Activated naive CD4-positive, alpha-beta T cell treated with anti-CD3 and anti-CD28 coated beads for 36 hours (primary cell): ENCODE data around the gene PIP4K2A. TPM values are rescaled to one million over a fixed set of nuclear protein-coding genes. Genes with fewer than 3 reads are reported as not detected.
A peak's percentile ranks its signal among the peaks of the same experiment; 100 is the strongest.

Experiments used
- CTCF ChIA-PET: fragments of 350-600 bp; sonication (Branson Sonifier 250); formaldehyde crosslinking; loops from one replicate; lab custom pipeline; 2021; ENCODE audit warnings: antibody characterized with exemption; lab: Charles Lee
- DNase-seq: peaks from one replicate; pipeline ENCODE4 v3.0.0-alpha.2; 2020
- H3K27ac Mint-ChIP-seq: one replicate; pipeline ENCODE4 v1.8.0; 2021; ENCODE audit warnings: mild to moderate bottlenecking, mixed read lengths
- H3K27me3 Mint-ChIP-seq: one replicate; pipeline ENCODE4 v1.8.0; 2021; ENCODE audit warnings: low read depth, mixed read lengths
- H3K36me3 Mint-ChIP-seq: one replicate; pipeline ENCODE4 v1.8.0; 2021; ENCODE audit warnings: low read depth, mixed read lengths
- H3K4me1 Mint-ChIP-seq: one replicate; pipeline ENCODE4 v1.8.0; 2021; ENCODE audit warnings: low read depth, mixed read lengths
- H3K4me3 Mint-ChIP-seq: one replicate; pipeline ENCODE4 v1.8.0; 2021; ENCODE audit warnings: mild to moderate bottlenecking, moderate library complexity, mixed read lengths
- H3K9me3 Mint-ChIP-seq: one replicate; pipeline ENCODE4 v1.8.0; 2021; ENCODE audit warnings: mixed read lengths
- intact Hi-C: fragments of 100-400 bp; cut with micrococcal nuclease; formaldehyde crosslinking; loops from one replicate; pipeline ENCODE4 v1.15.1; 2023
- total RNA-seq, 2 experiments: library from RNA; stranded (reverse); gene quantifications; one replicate each; pipeline ENCODE4 v1.2.3, GENCODE V29; 2021

PIP4K2A gene
- total RNA-seq, 2 experiments from 2014 or later: 68.0 to 74.1 TPM

- H3K36me3 Mint-ChIP-seq: peaks cover 3% of the 10 kb centered on the region
- H3K4me3 Mint-ChIP-seq: peak overlapping the region; percentile 8
- intact Hi-C loops: no loop called here
- no peaks in the 10 kb centered on the region for H3K9me3 Mint-ChIP-seq
- no peak for DNase-seq
- peak overlapping the region; percentile 59 for H3K27ac Mint-ChIP-seq
- peaks cover 92% of the 10 kb centered on the region for H3K4me1 Mint-ChIP-seq
- H3K27me3 Mint-ChIP-seq: no peaks in the 10 kb centered on the region
- CTCF ChIA-PET: interaction anchor here (1.3 to 1.8 kb wide), 3 partner anchors 13 to 32 kb away, joined by 3 to 10 read pairs (median 4); no protein-coding TSS in a partner anchor
These were observed 90.1 kb downstream of the PIP4K2A start for GRCh38 chr10:22624287-22624738.

- Mint-ChIP-seq H3K27ac (peak overlapping the region; percentile 59), H3K9me3 (no peaks in the 10 kb centered on the region), H3K4me3 (no peak overlapping the region), H3K36me3 (peaks cover 3% of the 10 kb centered on the region), H3K4me1 (peaks cover 91% of the 10 kb centered on the region), H3K27me3 (no peaks in the 10 kb centered on the region)
- peak; percentile 42 for DNase-seq
- intact Hi-C loops: no loop called here
- CTCF ChIA-PET: interaction anchor here (0.6 to 1.8 kb wide), 6 partner anchors 12 to 111 kb away, joined by 3 to 10 read pairs (median 4); no protein-coding TSS in a partner anchor
These were observed 90.6 kb downstream of the PIP4K2A start for GRCh38 chr10:22623633-22624253.

GRCh38 chr10:22622242-22622806, 92.1 kb downstream of the PIP4K2A start:
- H3K4me3 Mint-ChIP-seq: no peak overlapping the region
- CTCF ChIA-PET: interaction anchor here (0.6 kb wide), 1 partner anchor 1271 kb away, joined by 4 read pairs; no protein-coding TSS in a partner anchor
- H3K27me3 Mint-ChIP-seq: no peaks in the 10 kb centered on the region
- H3K36me3 Mint-ChIP-seq: peaks cover 3% of the 10 kb centered on the region
- DNase-seq: no peak
- H3K9me3 Mint-ChIP-seq: no peaks in the 10 kb centered on the region
- peaks cover 92% of the 10 kb centered on the region for H3K4me1 Mint-ChIP-seq
- intact Hi-C loops: no loop called here
- no peak overlapping the region for H3K27ac Mint-ChIP-seq

- DNase-seq: no peak
- intact Hi-C loops: no loop called here
These were observed 92.7 kb downstream of the PIP4K2A start for GRCh38 chr10:22621726-22622125.

GRCh38 chr10:22620929-22621328, 93.4 kb downstream of the PIP4K2A start:
- intact Hi-C loops: loop anchor here (1.0 kb wide), 1 partner anchor 9 kb away; no protein-coding TSS in a partner anchor
- CTCF ChIA-PET: interaction anchor here (0.5 to 1.1 kb wide), 2 partner anchors 10 to 118 kb away, joined by 3 read pairs; no protein-coding TSS in a partner anchor
- no peak overlapping the region for H3K27ac Mint-ChIP-seq
- DNase-seq: no peak
- no peaks in the 10 kb centered on the region for H3K9me3 Mint-ChIP-seq
- H3K27me3 Mint-ChIP-seq: no peaks in the 10 kb centered on the region
- peaks cover 3% of the 10 kb centered on the region for H3K36me3 Mint-ChIP-seq
- H3K4me1 Mint-ChIP-seq: peaks cover 91% of the 10 kb centered on the region
- H3K4me3 Mint-ChIP-seq: no peak overlapping the region

More at GRCh38 chr10:22621726-22622125, 92.7 kb downstream of the PIP4K2A start:
- Mint-ChIP-seq H3K4me1 (peaks cover 92% of the 10 kb centered on the region), H3K4me3 (no peak overlapping the region), H3K27ac (no peak overlapping the region), H3K36me3 (peaks cover 3% of the 10 kb centered on the region), H3K9me3 (no peaks in the 10 kb centered on the region), H3K27me3 (no peaks in the 10 kb centered on the region)
- CTCF ChIA-PET: interaction anchor here (0.5 to 1.1 kb wide), 2 partner anchors 11 to 119 kb away, joined by 3 read pairs; no protein-coding TSS in a partner anchor

- H3K27ac Mint-ChIP-seq: no peak overlapping the region
- CTCF ChIA-PET: interaction anchor here (0.7 kb wide), 1 partner anchor 18 kb away, joined by 3 read pairs; no protein-coding TSS in a partner anchor
- DNase-seq: no peak
- no peaks in the 10 kb centered on the region for H3K27me3 Mint-ChIP-seq
- H3K4me1 Mint-ChIP-seq: peaks cover 91% of the 10 kb centered on the region
- peaks cover 3% of the 10 kb centered on the region for H3K36me3 Mint-ChIP-seq
- no peak overlapping the region for H3K4me3 Mint-ChIP-seq
- intact Hi-C loops: loop anchor here (1.0 kb wide), 1 partner anchor 10 kb away; no protein-coding TSS in a partner anchor
- H3K9me3 Mint-ChIP-seq: no peaks in the 10 kb centered on the region
These were observed 94.1 kb downstream of the PIP4K2A start for GRCh38 chr10:22620140-22620857.

GRCh38 chr10:22619101-22619500, 95.3 kb downstream of the PIP4K2A start:
- Mint-ChIP-seq H3K36me3 (peaks cover 3% of the 10 kb centered on the region), H3K4me3 (no peak overlapping the region), H3K4me1 (peaks cover 89% of the 10 kb centered on the region), H3K9me3 (no peaks in the 10 kb centered on the region), H3K27me3 (no peaks in the 10 kb centered on the region), H3K27ac (no peak overlapping the region)
- DNase-seq: no peak
- CTCF ChIA-PET: interaction anchor here (0.6 to 1.2 kb wide), 3 partner anchors 11 to 320 kb away, joined by 3 to 12 read pairs (median 4); no protein-coding TSS in a partner anchor
- intact Hi-C loops: no loop called here

DNA sequence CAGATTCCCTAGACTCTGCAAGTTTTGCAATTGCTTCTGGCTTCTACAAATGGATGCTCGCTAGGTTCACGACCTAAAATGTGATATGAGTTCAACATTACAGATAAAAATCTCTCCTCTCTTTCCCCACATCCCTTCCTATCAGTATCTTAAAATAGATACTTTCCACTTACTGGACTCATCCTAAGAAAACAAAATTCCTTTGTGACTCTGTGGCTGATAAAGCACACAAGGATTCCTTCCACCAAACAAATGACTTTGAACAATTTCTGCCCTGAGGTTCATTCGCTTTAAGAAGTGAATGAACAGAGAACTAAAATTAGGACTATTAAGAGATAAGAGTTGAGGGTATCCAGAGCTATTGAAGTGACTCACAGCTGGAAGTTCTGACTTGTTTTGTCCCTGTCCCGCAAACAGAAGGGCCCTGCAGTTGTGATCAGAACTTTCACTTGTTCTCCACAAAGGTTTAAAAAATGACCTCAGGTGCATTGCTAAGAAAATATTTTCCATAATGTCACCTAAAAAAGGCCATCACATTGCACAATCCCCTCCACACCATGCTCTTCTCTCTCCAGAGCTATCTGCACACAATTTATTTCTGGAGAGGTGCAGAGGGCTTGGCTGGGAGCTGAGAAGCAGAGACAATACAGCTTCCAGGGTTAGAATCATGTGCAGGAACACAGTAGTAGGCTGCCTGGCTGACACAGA, 96.1 kb downstream of the PIP4K2A start:
- H3K27ac Mint-ChIP-seq: peak overlapping the region; percentile 51
- CTCF ChIA-PET: interaction anchor here (0.6 to 1.0 kb wide), 2 partner anchors 12 to 63 kb away, joined by 3 to 4 read pairs; no protein-coding TSS in a partner anchor
- no peak overlapping the region for H3K4me3 Mint-ChIP-seq
- H3K9me3 Mint-ChIP-seq: no peaks in the 10 kb centered on the region
- no peaks in the 10 kb centered on the region for H3K27me3 Mint-ChIP-seq
- intact Hi-C loops: loop anchor here (1.0 kb wide), 1 partner anchor 9 kb away; no protein-coding TSS in a partner anchor
- no peak for DNase-seq
- H3K36me3 Mint-ChIP-seq: peaks cover 6% of the 10 kb centered on the region
- H3K4me1 Mint-ChIP-seq: peaks cover 89% of the 10 kb centered on the region

- CTCF ChIA-PET: no interaction called here
- H3K4me3 Mint-ChIP-seq: no peak overlapping the region
- H3K27ac Mint-ChIP-seq: no peak overlapping the region
- no peaks in the 10 kb centered on the region for H3K27me3 Mint-ChIP-seq
- no peak for DNase-seq
- peaks cover 9% of the 10 kb centered on the region for H3K36me3 Mint-ChIP-seq
- H3K9me3 Mint-ChIP-seq: no peaks in the 10 kb centered on the region
- intact Hi-C loops: no loop called here
- peaks cover 90% of the 10 kb centered on the region for H3K4me1 Mint-ChIP-seq
These were observed 96.9 kb downstream of the PIP4K2A start for GRCh38 chr10:22617516-22617915.

- intact Hi-C loops: no loop called here
- H3K27me3 Mint-ChIP-seq: no peaks in the 10 kb centered on the region
- DNase-seq: no peak
- H3K4me3 Mint-ChIP-seq: no peak overlapping the region
- H3K36me3 Mint-ChIP-seq: peaks cover 9% of the 10 kb centered on the region
- H3K27ac Mint-ChIP-seq: no peak overlapping the region
- peaks cover 94% of the 10 kb centered on the region for H3K4me1 Mint-ChIP-seq
- H3K9me3 Mint-ChIP-seq: no peaks in the 10 kb centered on the region
- CTCF ChIA-PET: no interaction called here
These were observed 97.3 kb downstream of the PIP4K2A start for GRCh38 chr10:22617051-22617450.

GRCh38 chr10:22615819-22616499, 98.4 kb downstream of the PIP4K2A start:
- Mint-ChIP-seq H3K27ac (peak overlapping the region; percentile 7), H3K4me1 (peaks cover 94% of the 10 kb centered on the region), H3K27me3 (no peaks in the 10 kb centered on the region), H3K4me3 (peak overlapping the region; percentile 23), H3K9me3 (no peaks in the 10 kb centered on the region), H3K36me3 (peaks cover 6% of the 10 kb centered on the region)
- CTCF ChIA-PET: no interaction called here
- intact Hi-C loops: no loop called here
- DNase-seq: peak; percentile 37
